ENCODE results near the gene PTGES3.

The PTGES3 gene

DNA sequence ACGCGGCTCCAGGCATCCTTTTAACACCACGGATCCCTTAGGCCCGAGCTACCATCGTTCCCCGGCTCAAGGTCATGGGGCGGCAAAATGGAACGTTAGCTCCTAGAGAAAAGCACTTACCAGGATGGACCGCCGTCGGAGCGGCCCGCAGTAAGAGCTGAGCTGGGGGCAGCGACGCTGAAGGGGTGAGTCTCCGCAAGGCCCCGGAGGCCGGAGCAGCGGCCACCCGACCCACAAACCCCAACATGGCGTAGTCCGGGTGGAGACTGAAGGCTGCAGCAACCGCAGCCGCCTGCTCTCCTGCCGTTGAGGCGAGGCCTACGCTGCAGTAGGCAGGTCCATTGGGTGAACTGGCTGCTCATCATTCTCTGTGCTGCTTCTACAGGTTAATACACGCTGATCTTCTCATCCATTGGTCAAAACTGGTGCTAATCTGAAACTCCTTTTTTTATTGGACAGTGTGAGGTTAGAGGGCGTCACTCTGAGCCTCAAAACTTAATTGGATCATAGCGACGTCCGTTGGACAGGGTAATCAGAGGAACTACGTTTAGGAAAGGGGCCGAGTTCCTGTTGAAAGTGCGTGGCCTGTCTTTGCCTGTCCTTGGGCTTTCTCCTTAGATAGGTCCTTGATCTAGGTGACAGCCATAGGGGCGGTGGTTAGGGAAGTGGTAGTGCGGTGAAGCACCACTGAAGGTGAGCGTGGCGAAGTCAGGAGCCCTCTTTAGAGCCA lies 42.2 kb downstream of the PTGES3 start, which contains the start of gene ATP5F1B:
ATP5F1B (minus strand) TSS at position 268 of the 730 bp plus-strand sequence; CDS start at position 247, 21 bp downstream.
- DNase-seq = peak; percentile 99

DNA sequence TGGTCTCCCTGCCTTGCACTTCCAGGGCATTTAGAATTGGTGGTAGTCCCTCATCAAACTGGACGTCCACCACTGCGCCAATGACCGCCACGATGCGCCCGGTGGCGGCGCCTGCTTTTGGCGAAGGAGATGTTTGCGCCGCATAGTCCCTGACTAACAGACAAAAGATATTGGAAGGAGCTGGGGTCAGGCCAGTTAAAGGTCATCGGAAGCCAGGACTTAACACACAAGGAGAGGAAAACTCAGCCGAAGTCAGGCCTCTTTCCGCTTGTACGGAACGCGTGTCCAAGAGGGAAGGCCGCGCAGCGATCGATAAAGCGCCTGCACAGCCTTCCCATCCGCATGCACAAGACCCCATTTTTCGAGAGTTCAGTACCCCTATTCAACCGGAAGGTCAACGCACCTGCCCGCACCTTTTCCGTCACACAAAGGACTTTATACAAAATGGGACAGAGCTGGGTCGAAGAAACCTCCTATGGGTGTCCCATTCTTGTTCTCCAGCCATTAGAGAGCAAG lies 42.8 kb downstream of the PTGES3 start:
- no peak for DNase-seq

DNA sequence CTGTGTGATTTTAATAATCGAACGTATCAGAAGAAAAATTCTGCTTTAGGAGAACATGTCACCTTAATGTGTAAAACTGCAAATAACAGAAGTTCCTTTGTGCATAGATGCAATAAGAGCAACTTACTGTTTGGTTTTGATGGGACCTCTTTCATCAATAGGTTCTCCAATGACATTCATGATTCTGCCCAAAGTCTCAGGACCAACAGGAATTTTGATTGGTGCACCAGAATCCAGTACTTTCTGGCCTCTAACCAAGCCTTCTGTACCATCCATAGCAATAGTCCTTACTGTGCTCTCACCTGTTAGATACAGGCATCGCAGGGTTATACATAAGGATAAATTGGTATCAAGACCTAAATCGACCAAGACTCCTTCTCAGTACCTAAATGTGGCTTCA lies 43.4 kb downstream of the PTGES3 start:
- DNase-seq = no peak

- no peak for DNase-seq
These were observed 46.9 kb downstream of the PTGES3 start for GRCh38 chr12:56641219-56641618.

DNA sequence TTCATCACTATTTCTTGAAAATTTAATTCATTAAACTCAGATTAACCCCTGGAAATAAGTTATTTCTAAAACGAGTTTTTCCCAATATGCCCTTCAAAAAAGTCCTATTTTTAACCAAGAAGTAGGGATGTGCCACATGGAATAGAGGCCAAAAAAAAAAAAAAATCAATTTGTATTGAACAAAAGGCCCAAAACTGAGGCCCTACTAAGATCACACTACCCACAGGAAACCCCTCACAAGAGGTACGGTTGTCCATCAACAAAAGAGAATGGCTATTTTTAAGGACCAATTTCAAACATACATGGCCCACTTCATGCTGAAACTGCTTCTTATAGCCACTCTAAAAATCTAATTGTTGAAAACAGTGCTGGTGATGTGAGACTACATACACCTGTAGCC lies 50.5 kb downstream of the PTGES3 start:
- no peak for DNase-seq

DNA sequence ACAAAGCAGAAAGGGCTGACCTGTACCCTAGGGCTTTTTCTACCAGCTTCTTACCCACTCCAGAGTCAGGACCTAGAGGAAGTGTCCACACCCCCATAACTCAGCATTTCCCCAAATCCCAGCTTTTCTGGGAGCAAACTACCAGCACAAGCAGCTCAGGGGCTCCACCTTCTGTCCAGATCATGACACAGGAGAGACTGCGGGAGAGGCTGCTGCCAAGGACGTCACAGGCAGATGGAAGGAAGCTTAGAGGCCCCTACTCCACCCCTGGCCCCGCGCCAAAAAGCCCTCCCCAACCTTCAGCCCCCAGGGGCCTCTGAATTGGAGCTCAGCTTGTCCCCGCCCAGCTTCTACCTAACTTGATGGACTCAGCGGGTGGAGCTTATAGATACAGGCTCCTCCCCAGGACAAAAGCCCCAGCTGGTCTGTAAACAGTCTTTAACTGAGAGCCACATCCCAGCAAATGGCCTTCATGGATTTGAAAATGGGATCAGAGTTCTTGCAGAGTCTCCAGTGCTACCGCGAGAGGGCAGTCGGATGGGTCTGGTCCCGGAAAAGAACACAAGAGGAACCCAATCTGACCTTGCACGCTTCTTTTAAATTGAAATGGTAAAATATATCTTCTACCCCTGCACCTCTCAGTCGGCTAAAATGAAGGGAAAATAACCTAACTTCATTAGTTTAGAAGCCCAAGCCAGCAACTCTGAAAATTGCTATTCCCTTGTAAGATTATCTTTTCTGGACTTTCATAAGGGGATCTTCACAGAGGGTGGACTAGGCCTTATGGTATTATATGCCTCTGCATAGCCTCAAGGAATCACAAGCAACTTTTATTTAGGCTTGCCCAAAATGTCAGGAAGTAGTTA lies 51.2 kb downstream of the PTGES3 start:
- peak; percentile 100 for DNase-seq

GRCh38 chr12:56635806-56636674 lies 52.0 kb downstream of the PTGES3 start:
- DNase-seq = peak; percentile 82

- peak; percentile 33 for DNase-seq
These were observed 53.0 kb downstream of the PTGES3 start for GRCh38 chr12:56634837-56635791.

GRCh38 chr12:56634242-56634836 lies 53.7 kb downstream of the PTGES3 start:
- DNase-seq = no peak

GRCh38 chr12:56633468-56634241 lies 54.4 kb downstream of the PTGES3 start:
- no peak for DNase-seq

- DNase-seq = no peak
These were observed 55.2 kb downstream of the PTGES3 start for GRCh38 chr12:56632701-56633467.

DNA sequence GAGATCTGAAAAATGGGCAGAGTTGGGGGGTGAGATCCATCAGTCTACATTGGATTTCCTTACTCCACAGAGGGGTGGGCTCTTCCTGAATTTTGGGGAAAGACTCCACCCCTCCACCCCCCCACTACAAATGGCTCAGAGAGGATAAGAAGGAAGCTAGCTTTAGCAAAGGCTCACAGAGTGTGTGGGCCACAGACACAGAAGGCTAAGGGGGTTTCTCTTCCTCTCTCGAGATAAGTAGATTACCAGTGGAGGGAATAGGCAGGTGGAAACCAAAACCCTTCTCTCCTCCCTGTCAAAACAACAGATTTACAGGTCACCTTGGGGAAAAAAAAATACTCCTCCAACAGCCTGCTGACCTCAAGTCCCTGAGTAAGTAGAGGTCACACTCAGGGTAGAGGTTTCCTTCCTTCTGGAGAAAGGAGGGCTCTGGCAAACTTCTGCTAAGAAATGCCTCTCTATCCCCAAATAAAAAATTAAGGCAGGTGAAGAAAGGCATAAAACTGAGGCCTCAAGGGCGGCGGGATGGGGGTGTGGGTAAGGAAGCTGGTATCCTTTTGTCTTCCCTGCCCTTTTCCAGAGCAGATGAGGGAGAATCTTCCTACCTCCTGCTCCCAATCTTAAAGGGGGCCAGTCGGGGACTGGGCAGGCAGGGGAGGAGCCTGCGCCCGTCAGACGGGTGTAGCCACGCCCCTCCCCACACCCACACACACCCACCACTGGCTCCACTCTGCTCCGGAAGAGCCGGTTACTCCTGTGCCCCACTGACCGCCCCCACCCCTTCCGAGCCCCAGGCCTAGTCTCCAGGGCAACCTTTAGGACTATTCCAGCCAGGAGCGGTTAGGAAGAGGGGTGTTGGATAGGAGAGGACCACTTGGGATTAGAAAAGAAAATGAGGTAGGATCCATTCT lies 56.0 kb downstream of the PTGES3 start:
- no peak for DNase-seq

GRCh38 chr12:56630180-56630632 lies 57.9 kb downstream of the PTGES3 start, which contains the start of gene BAZ2A:
Gene BAZ2A (minus strand): TSS chr12:56630326. CDS start chr12:56617530, 12,796 bp downstream.
- DNase-seq = peak; percentile 75

DNA sequence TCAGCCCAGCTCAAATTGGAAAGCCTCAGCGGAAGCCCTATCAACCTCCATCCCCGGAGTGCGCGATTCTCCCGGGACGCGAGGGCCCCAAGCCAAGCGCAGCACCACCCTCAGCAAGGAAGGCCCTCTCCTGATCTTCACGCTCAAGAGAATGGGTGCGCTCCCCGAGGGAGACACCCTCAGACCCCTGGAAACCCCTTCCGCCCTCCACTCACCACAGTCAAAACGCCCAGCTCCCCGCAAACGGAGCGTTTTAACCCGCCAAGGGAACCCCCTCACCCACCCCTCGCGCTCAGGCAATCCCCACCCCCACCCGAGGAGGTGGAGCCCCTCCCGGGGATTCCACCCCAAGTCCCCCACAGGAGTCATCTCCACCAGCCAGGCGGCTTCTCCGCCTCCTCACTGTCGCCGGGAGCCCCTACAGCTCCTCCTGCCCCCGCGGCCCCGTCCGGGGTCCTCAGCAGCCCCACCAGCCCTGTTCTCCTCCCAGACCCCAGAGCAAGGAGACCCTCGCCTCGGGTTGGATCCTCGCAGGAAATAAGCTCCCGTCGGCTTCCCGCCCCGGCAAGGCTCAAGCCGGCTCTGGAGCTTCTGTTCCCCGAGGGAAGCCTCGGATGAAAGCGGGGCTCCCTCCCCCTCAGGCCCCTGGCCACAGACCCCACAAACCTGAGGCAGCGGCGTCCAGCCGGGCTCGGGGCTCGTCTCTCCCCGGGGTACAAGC lies 58.5 kb downstream of the PTGES3 start:
- no peak for DNase-seq

GRCh38 chr12:56628671-56629458 lies 59.2 kb downstream of the PTGES3 start:
- DNase-seq = no peak

- DNase-seq = no peak
These were observed 61.4 kb downstream of the PTGES3 start for GRCh38 chr12:56626701-56627100.

DNA sequence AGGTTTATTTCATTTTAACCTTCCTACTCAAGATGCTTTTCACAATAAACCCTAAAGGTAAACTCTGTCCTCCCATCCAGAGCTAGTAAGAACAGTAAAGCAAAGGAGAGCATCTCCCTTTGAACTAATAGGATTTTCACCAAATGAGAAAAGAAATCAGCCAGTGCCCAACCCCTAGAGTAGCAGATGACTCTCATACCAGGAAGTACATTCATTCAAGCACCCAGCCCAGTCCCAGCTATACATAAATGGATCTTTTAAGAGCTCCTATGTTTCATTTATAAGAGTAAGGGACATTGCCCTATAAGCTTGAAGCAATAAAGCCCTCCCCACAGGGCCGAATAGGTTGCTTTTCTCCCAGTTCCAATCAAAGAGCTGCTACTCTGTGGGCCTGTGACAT lies 65.5 kb downstream of the PTGES3 start:
- no peak for DNase-seq

All from amniotic stem cell (primary cell).